T-cell (primary cell): Measurements from ENCODE around the gene OTOA. TPM values are rescaled to one million over a fixed set of nuclear protein-coding genes. Genes with fewer than 3 reads are reported as not detected.
"Not testable (repeated sequence)": the region's sequence is repeated elsewhere in the genome, so short reads cannot be mapped to it uniquely, and the experiment has no call there.

ENCODE experiments used
- ATAC-seq, 4 experiments: fragments of 200-7000 bp in 3 of 4; fragments of 150-1000 bp in 1 of 4; cut with Tn5 transposase; replicated peaks in 1 of 4; 1 replicate in 3 of 4; 2 replicates in 1 of 4; pipeline ENCODE4 v1.10.0; 2021; ENCODE audit warnings: moderate library complexity in 3 of 4, mild to moderate bottlenecking in 2 of 4, moderate number of reproducible peaks in 1 of 4
- CTCF ChIA-PET, 2 donors: fragments of 300-600 bp; sonication (Branson Sonifier 250); formaldehyde crosslinking; loops; one replicate each; lab custom pipeline; 2022; ENCODE audit warnings: antibody characterized with exemption in 2 of 2; lab: Charles Lee
- POLR2A ChIA-PET, 2 donors: fragments of 300-600 bp; sonication (Branson Sonifier 250); formaldehyde crosslinking; loops; one replicate each; lab custom pipeline; 2022; ENCODE audit warnings: antibody characterized with exemption in 2 of 2; lab: Charles Lee
- DNase-seq, 35 experiments: peaks; one replicate each; pipeline versions ENCODE4 v3.0.0 to v3.0.0-alpha.2; 2013 to 2023
- H3K27ac ChIP-seq: one replicate; pipeline ENCODE4 v1.5.1; 2013; ENCODE audit warnings: low read length
- H3K27me3 ChIP-seq, 2 experiments: replicated peaks in 1 of 2; 1 replicate in 1 of 2; 2 replicates in 1 of 2; pipeline versions ENCODE4 v1.6.1 to v1.7.0; 2013; ENCODE audit warnings: low read length in 1 of 2, mixed read lengths in 1 of 2; ENCODE audit not compliant: control insufficient read depth in 2 of 2, insufficient read depth in 2 of 2; ENCODE audit errors: extremely low read depth in 1 of 2
- H3K36me3 ChIP-seq, 2 donors: 1 replicate in 1 of 2; 2 replicates in 1 of 2; pipeline versions ENCODE4 v1.6.1 to v1.7.0; 2013; ENCODE audit warnings: low read length in 1 of 2; ENCODE audit not compliant: control insufficient read depth in 2 of 2, insufficient read depth in 1 of 2; ENCODE audit errors: extremely low read depth in 1 of 2
- H3K4me1 ChIP-seq, 2 experiments: 1 replicate in 1 of 2; 2 replicates in 1 of 2; pipeline versions ENCODE4 v1.6.1 to v1.7.0; 2013; ENCODE audit warnings: low read length in 2 of 2, mixed read lengths in 1 of 2; ENCODE audit not compliant: insufficient read depth in 2 of 2, control insufficient read depth in 1 of 2; ENCODE audit errors: extremely low read depth in 1 of 2
- H3K4me3 ChIP-seq, 2 donors: 1 replicate in 1 of 2; 2 replicates in 1 of 2; pipeline versions ENCODE4 v1.5.1 to v1.7.0; 2013; ENCODE audit warnings: mild to moderate bottlenecking in 2 of 2, low read length in 1 of 2, moderate library complexity in 1 of 2; ENCODE audit not compliant: control insufficient read depth in 1 of 2; ENCODE audit errors: extremely low read depth in 1 of 2
- H3K9me3 ChIP-seq: 2 replicates; pipeline ENCODE4 v1.7.0; 2013
- H3K27ac Mint-ChIP-seq, 2 donors: one replicate each; pipeline ENCODE4 v1.8.0; 2020 to 2021; ENCODE audit warnings: mild to moderate bottlenecking in 2 of 2, mixed read lengths in 2 of 2
- H3K27me3 Mint-ChIP-seq, 2 donors: one replicate each; pipeline ENCODE4 v1.8.0; 2021 to 2022; ENCODE audit warnings: mixed read lengths in 2 of 2
- H3K36me3 Mint-ChIP-seq: one replicate; pipeline ENCODE4 v1.8.0; 2021; ENCODE audit warnings: mixed read lengths
- H3K4me1 Mint-ChIP-seq, 3 donors: one replicate each; pipeline ENCODE4 v1.8.0; 2020 to 2022; ENCODE audit warnings: mixed read lengths in 3 of 3, mild to moderate bottlenecking in 1 of 3
- H3K4me3 Mint-ChIP-seq, 3 donors: one replicate each; pipeline ENCODE4 v1.8.0; 2020 to 2022; ENCODE audit warnings: mild to moderate bottlenecking in 3 of 3, mixed read lengths in 3 of 3, moderate library complexity in 3 of 3
- H3K9me3 Mint-ChIP-seq, 3 donors: one replicate each; pipeline ENCODE4 v1.8.0; 2020 to 2022; ENCODE audit warnings: mixed read lengths in 3 of 3
- WGBS: methylation state at CpG from one replicate; pipeline ENCODE4 v1.1.5; 2013; ENCODE audit warnings: missing lambda C conversion rate; ENCODE audit not compliant: insufficient coverage; 5-methylcytosine and 5-hydroxymethylcytosine counted together
- total RNA-seq, 35 experiments: library from RNA in 6 of 35; stranded (reverse) in 6 of 35; fragments of 120-200 nt in 1 of 35; gene quantifications; one replicate each; pipeline versions ENCODE4 v1.2.1 to v1.2.4 and lab custom pipeline; 2013 to 2026

OTOA gene
- total RNA-seq, 5 donors from 2014 or later (not counting 1 experiment from before 2014, with no cell fraction given): 0.18 to 0.20 (median 0.19) TPM; not detected in 2

DNA sequence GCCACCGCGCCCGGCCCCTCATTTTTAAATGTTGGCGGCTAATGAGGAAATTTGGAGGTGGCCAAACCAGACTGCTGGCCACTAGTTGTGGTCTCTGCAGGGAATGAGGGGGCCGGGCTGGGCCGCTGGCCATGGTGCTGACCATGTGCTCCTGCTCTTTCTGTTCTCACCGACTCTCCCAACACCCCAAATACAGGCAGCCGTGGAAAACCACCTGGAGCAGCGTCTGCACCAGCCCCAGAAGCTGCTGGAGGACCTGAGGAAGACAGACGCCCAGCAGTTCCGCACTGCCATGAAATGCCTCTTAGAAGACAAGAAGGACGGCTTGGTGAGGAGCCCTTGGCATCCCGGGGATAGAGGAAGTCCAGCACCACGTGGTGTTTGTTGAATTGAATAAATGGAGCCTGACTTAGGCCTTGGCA, 21.3 kb downstream of the OTOA start:
- no peak overlapping the region for H3K27ac ChIP-seq
- CTCF ChIA-PET: interaction anchor here in 1 of 2 donors (1.0 kb wide), 1 partner anchor 13 kb away, joined by 3 read pairs; no protein-coding TSS in a partner anchor
- H3K36me3 ChIP-seq: no peaks in the 10 kb centered on the region
- Mint-ChIP-seq H3K27ac (no peak overlapping the region), H3K9me3 (no peaks in the 10 kb centered on the region), H3K27me3 (peaks cover 0 to 7% of the 10 kb centered on the region in 2 donors), H3K4me3 (no peak overlapping the region), H3K4me1 (peaks cover 0 to 4% (median 0%) of the 10 kb centered on the region in 3 donors), H3K36me3 (no peaks in the 10 kb centered on the region)
- H3K4me3 ChIP-seq: no peak overlapping the region
- ATAC-seq: no peak
- DNase-seq: no peak
- peaks cover 0 to 2% of the 10 kb centered on the region in 2 experiments for H3K4me1 ChIP-seq
- peaks cover 0 to 14% of the 10 kb centered on the region in 2 experiments for H3K27me3 ChIP-seq
- POLR2A ChIA-PET: no interaction called here
- H3K9me3 ChIP-seq: no peaks in the 10 kb centered on the region
- WGBS: 74% methylated on average over 7 of the region's 14 CpGs

DNA sequence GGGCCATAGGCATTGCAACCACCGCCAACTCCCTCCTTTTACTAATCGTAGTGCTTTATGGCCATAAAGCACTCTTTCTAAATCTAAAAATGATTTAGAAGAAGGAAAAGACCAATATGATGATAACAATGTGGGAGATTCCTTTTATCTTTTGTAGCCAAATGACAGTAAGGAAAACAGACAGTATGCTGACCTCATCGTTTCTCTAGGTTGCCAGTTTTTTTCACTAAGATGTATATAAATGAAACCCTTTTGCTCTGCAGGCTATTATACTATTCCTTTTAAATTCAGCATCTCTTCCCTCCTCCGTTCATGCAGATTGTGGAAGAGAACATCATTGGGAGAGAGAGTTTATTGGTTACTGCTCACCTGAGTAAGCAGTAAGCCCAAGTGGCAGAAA, 25.3 kb downstream of the OTOA start:
- no peaks in the 10 kb centered on the region for H3K36me3 Mint-ChIP-seq
- no peak overlapping the region for H3K27ac Mint-ChIP-seq
- no peak overlapping the region for H3K4me3 Mint-ChIP-seq
- ATAC-seq: no peak
- ChIA-PET POLR2A (no interaction called here), CTCF (no interaction called here)
- Histone ChIP-seq H3K4me3 (no peak overlapping the region), H3K27ac (no peak overlapping the region), H3K9me3 (no peaks in the 10 kb centered on the region), H3K36me3 (no peaks in the 10 kb centered on the region), H3K4me1 (peaks cover 0 to 2% of the 10 kb centered on the region in 2 experiments), H3K27me3 (peaks cover 0 to 10% of the 10 kb centered on the region in 2 experiments)
- no peak for DNase-seq
- no CpG with 5 or more reads among the region's 4 CpGs for whole genome bisulfite sequencing
- peaks cover 0 to 5% of the 10 kb centered on the region in 2 donors for H3K27me3 Mint-ChIP-seq
- no peaks in the 10 kb centered on the region for H3K9me3 Mint-ChIP-seq
- H3K4me1 Mint-ChIP-seq: peaks cover 0 to 3% (median 0%) of the 10 kb centered on the region in 3 donors

DNA sequence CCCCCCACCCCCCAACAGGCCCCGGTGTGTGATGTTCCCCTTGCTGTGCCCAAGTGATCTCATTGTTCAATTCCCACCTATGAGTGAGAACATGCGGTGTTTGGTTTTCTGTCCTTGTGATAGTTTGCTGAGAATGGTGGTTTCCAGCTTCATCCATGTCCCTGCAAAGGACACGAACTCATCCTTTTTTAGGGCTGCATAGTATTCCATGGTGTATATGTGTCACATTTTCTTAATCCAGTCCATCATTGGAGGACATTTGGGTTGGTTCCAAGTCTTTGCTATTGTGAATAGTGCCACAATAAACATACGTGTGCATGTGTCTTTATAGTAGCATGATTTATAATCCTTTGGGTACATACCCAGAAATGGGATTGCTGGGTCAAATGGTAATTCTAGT, 27.2 kb downstream of the OTOA start:
- ATAC-seq, H3K27ac ChIP-seq, H3K9me3 ChIP-seq, H3K27ac Mint-ChIP-seq, CTCF ChIA-PET, H3K36me3 Mint-ChIP-seq, POLR2A ChIA-PET, H3K27me3 Mint-ChIP-seq, H3K4me3 ChIP-seq, H3K4me1 ChIP-seq, H3K27me3 ChIP-seq, H3K36me3 ChIP-seq, H3K4me1 Mint-ChIP-seq, H3K9me3 Mint-ChIP-seq, DNase-seq, H3K4me3 Mint-ChIP-seq: not testable (repeated sequence)
- WGBS: no CpG with 5 or more reads among the region's 4 CpGs

DNA sequence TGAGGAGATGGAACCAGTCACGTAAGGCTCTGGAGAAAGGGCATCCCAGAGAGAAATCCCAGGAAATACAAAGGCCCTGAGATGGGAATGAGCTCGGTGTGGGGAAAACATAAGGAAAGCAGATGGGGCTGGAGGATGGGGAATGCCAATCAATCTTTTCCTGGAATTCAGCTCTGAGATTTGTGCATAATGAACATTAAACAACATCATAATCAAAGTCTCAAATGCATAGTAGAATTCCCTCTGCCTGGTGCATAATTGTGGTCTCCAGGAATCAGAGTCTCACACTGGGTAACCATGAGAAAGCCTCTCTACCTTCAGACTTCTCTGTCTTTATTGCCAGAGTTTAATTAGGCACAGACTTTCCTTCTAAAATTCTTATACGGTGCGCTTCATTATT, 30.8 kb downstream of the OTOA start:
- Mint-ChIP-seq H3K27ac (no peak overlapping the region), H3K9me3 (no peaks in the 10 kb centered on the region), H3K4me3 (no peak overlapping the region), H3K4me1 (no peaks in the 10 kb centered on the region), H3K36me3 (no peaks in the 10 kb centered on the region), H3K27me3 (peaks cover 4% of the 10 kb centered on the region in 2 donors)
- DNase-seq (no peak), ATAC-seq (no peak)
- Histone ChIP-seq H3K36me3 (no peaks in the 10 kb centered on the region), H3K4me1 (no peaks in the 10 kb centered on the region), H3K27ac (no peak overlapping the region), H3K9me3 (no peaks in the 10 kb centered on the region), H3K4me3 (no peak overlapping the region), H3K27me3 (peaks cover 0 to 5% of the 10 kb centered on the region in 2 experiments)
- no CpG with 5 or more reads among the region's 4 CpGs for WGBS
- ChIA-PET CTCF (interaction anchor here in 1 of 2 donors (0.6 kb wide), 1 partner anchor 37 kb away, joined by 3 read pairs; no protein-coding TSS in a partner anchor), POLR2A (interaction anchor here in 1 of 2 donors (0.5 kb wide), 1 partner anchor 18 kb away, joined by 7 read pairs; no protein-coding TSS in a partner anchor)

DNA sequence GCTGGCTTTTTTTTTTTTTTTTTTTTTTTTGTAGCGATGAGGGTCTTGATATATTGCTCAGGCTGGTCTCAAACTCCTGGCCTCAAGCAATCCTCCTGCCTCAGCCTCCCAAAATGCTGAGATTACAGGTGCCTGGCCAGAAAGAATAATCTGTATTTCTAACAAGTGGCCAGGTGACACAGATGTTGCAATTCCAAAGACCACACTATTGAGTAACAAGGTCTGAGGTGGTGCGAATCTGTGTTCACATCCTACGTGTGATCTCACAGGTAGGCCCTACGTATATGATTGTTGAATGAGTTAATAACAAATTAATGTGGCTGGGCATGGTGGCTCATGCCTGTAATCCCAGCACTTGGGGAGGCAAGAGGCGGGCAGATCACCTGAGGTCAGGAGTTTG, 33.3 kb downstream of the OTOA start:
- no peaks in the 10 kb centered on the region for H3K9me3 ChIP-seq
- ATAC-seq (no peak), DNase-seq (no peak)
- H3K27me3 ChIP-seq: peaks cover 0 to 5% of the 10 kb centered on the region in 2 experiments
- Mint-ChIP-seq H3K4me3 (no peak overlapping the region), H3K36me3 (no peaks in the 10 kb centered on the region), H3K9me3 (no peaks in the 10 kb centered on the region), H3K4me1 (no peaks in the 10 kb centered on the region), H3K27ac (no peak overlapping the region), H3K27me3 (peaks cover 0 to 4% of the 10 kb centered on the region in 2 donors)
- H3K36me3 ChIP-seq: no peaks in the 10 kb centered on the region
- POLR2A ChIA-PET: interaction anchor here in 1 of 2 donors (0.6 kb wide), 1 partner anchor 51 kb away, joined by 13 read pairs; no protein-coding TSS in a partner anchor
- WGBS: 86% methylated on average over 2 of the region's 5 CpGs
- H3K27ac ChIP-seq: no peak overlapping the region
- CTCF ChIA-PET: interaction anchor here (0.5 to 0.6 kb wide), 4 partner anchors 13 to 632 kb away, joined by 3 to 7 read pairs (median 3); no protein-coding TSS in a partner anchor
- H3K4me1 ChIP-seq: no peaks in the 10 kb centered on the region
- H3K4me3 ChIP-seq: no peak overlapping the region

DNA sequence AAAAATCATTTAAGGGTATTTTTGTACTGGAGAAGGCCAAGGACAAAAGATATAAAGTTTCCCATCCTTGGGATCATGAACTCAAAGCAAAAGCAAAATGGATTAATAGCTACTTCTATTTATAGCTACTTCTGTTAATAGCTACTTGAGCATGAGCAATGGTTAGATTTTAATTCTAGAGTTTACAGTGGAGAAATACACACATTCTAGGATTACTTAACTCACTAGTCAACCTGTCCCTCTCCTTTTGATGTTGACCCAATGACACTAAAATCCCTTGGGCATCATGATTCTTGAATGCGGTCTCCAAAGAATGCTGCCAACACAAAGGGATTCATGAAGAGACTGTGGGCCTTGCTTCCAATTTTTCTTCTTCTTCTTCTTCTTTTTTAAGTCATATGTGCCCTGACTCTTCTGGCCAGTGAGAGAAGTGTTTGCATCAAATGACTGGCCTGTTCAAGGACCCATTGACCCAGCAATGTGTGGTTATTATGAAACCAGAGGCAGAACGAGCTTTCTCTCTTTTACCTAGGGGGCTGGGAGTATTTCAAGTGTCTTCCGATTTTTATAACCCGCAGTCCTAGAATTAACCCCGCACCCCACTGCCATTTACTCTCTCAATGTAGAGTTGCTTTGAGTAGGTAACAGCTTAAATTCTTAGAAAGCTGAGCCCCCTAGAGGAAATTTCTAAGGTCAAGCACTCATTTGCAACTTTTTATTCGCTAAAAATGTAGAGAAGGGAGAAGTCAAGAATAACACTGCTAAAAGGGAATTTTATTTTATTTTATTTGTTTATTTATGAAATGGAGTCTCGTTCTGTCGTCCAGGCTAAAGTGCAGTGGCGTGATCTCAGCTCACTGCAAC, 34.6 kb downstream of the OTOA start:
- Mint-ChIP-seq H3K4me3 (no peak overlapping the region), H3K4me1 (no peaks in the 10 kb centered on the region), H3K36me3 (no peaks in the 10 kb centered on the region), H3K9me3 (no peaks in the 10 kb centered on the region), H3K27me3 (peaks cover 0 to 4% of the 10 kb centered on the region in 2 donors), H3K27ac (no peak overlapping the region)
- H3K4me1 ChIP-seq: no peaks in the 10 kb centered on the region
- ChIA-PET CTCF (interaction anchor here (0.5 to 1.4 kb wide), 5 partner anchors 11 to 41 kb away, joined by 3 to 6 read pairs (median 3); no protein-coding TSS in a partner anchor), POLR2A (interaction anchor here in 1 of 2 donors (0.6 kb wide), 1 partner anchor 678 kb away, joined by 3 read pairs; no protein-coding TSS in a partner anchor)
- H3K27ac ChIP-seq: no peak overlapping the region
- ATAC-seq (no peak), DNase-seq (no peak)
- no peaks in the 10 kb centered on the region for H3K36me3 ChIP-seq
- H3K27me3 ChIP-seq: peaks cover 0 to 2% of the 10 kb centered on the region in 2 experiments
- H3K9me3 ChIP-seq: no peaks in the 10 kb centered on the region
- WGBS: 100% methylated on average over 2 of the region's 9 CpGs
- H3K4me3 ChIP-seq: no peak overlapping the region
